Measurements from ENCODE around the gene P2RY4. TPM values are rescaled to one million over a fixed set of nuclear protein-coding genes. Genes with fewer than 3 reads are reported as not detected.

The P2RY4 gene
- total and polyA plus RNA-seq, 10 of the 15 experiments (the other 5 are each of a cell fraction or from before 2014, with no cell fraction given) = 0.07 to 0.44 (median 0.13) TPM; not detected in 7

DNA sequence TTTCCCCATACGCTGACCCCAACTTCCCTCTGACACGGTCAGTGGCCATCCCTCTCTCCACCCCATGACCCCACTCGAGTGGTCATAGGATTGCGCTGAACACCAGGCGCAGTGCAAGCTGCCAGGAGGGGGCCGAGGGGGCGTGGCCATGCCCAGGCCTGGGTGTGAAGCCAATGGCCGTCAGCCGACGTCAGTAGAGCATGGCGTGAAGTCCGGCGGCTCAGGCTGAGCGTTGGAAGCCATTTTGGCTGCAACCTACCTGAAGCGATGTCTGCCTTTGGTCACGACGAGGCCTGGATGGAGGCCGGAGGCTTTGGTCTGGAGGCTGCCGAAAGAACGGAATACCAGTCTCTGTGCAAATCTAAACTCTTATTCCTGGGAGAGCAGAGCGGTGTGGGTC is 21.9 kb upstream of the P2RY4 start, which contains the start of gene RAB41 (continued):
- TF ChIP-seq, protein P1, sequence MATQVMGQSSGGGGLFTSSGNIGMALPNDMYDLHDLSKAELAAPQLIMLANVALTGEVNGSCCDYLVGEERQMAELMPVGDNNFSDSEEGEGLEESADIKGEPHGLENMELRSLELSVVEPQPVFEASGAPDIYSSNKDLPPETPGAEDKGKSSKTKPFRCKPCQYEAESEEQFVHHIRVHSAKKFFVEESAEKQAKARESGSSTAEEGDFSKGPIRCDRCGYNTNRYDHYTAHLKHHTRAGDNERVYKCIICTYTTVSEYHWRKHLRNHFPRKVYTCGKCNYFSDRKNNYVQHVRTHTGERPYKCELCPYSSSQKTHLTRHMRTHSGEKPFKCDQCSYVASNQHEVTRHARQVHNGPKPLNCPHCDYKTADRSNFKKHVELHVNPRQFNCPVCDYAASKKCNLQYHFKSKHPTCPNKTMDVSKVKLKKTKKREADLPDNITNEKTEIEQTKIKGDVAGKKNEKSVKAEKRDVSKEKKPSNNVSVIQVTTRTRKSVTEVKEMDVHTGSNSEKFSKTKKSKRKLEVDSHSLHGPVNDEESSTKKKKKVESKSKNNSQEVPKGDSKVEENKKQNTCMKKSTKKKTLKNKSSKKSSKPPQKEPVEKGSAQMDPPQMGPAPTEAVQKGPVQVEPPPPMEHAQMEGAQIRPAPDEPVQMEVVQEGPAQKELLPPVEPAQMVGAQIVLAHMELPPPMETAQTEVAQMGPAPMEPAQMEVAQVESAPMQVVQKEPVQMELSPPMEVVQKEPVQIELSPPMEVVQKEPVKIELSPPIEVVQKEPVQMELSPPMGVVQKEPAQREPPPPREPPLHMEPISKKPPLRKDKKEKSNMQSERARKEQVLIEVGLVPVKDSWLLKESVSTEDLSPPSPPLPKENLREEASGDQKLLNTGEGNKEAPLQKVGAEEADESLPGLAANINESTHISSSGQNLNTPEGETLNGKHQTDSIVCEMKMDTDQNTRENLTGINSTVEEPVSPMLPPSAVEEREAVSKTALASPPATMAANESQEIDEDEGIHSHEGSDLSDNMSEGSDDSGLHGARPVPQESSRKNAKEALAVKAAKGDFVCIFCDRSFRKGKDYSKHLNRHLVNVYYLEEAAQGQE (IDR thresholded peaks at IDR 0.05; ENCODE audit: low read depth, low read length) = no peak
- TF ChIP-seq SIX5 (IDR thresholded peaks at IDR 0.05; ENCODE audit: low read depth, low read length, severe bottlenecking) (no peak), SUZ12 (IDR thresholded peaks at IDR 0.05; ENCODE audit: unreplicated experiment) (no peak), NR2C2 (IDR thresholded peaks at IDR 0.05; ENCODE audit: borderline replicate concordance, control insufficient read depth, insufficient read length, low read depth) (no peak), ETV6 (conservative IDR thresholded peaks at IDR 0.05 in 1 of 2, IDR thresholded peaks at IDR 0.05 in 1 of 2; ENCODE audit: borderline replicate concordance in 1 of 2, low read depth in 1 of 2) (no peak), BACH1 (IDR thresholded peaks at IDR 0.05; ENCODE audit: borderline replicate concordance) (no peak), ZBED1 (IDR thresholded peaks at IDR 0.05; ENCODE audit: borderline replicate concordance) (no peak), MXI1 (IDR thresholded peaks at IDR 0.05; ENCODE audit: low read depth, low read length) (no peak)

DNA sequence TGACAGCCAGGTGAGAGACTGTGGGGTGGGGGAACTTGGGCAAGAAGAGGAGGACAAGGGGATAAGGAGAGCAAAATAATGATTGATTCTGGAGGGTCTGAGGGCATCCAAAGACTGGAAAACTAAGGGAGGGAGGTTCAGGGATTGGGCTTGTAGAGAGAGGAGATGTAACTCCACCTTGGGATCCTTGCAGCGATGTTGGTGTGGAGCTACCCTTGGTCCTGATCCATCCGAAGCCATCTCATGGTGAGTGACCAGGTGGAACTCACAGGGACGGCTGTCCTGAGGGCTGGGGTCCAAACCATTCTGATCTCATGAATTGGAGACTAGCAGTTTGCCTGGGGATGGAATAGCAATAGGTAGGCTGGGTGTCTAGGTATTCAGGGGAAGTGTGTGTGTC is 20.6 kb upstream of the P2RY4 start:
- SMC1A ChIA-PET (ENCODE audit: uncharacterized antibody, unreplicated experiment) = no interaction called here
- POLR2A ChIA-PET = no interaction called here
- Histone ChIP-seq H3K9ac (ENCODE audit: control insufficient read depth, insufficient read depth, low read length) (no peak overlapping the region), H4K20me1 (ENCODE audit: control insufficient read depth, insufficient read depth) (no peaks in the 10 kb centered on the region), H3K36me3 (ENCODE audit: control insufficient read depth in 2 of 2, insufficient read depth in 2 of 2, low read length in 1 of 2) (no peaks in the 10 kb centered on the region), H3K4me2 (ENCODE audit: control insufficient read depth, insufficient read depth) (no peak overlapping the region), H3K4me3 (no peak overlapping the region), H2AFZ (ENCODE audit: control insufficient read depth, low read depth, low read length) (no peak overlapping the region), H3K4me1 (ENCODE audit: control insufficient read depth, insufficient read depth, low read length) (no peaks in the 10 kb centered on the region), H3K79me2 (ENCODE audit: control insufficient read depth, insufficient read depth, low read length) (no peaks in the 10 kb centered on the region), H3K27me3 (replicated peaks in 1 of 2; ENCODE audit: control insufficient read depth in 2 of 2, insufficient read depth in 2 of 2, low read length in 1 of 2) (no peaks in the 10 kb centered on the region), H3K27ac (ENCODE audit: control insufficient read depth, insufficient read depth) (no peak overlapping the region), H3K9me3 (replicated peaks; ENCODE audit: control insufficient read depth, insufficient read depth, low read length) (no peaks in the 10 kb centered on the region)
- DNase-seq (ENCODE audit: low read depth, low spot score) (no peak), ATAC-seq (no peak), FAIRE-seq (no peak)
- CTCF ChIA-PET = no interaction called here
- BruUV-seq (replicated peaks) = no TSS peak
- intact Hi-C loops (cut with micrococcal nuclease; ENCODE audit: unreplicated experiment) (no loop called here), in situ Hi-C loops (cut with MboI) (no loop called here)
- 64% methylated on average over 3 of the region's 3 CpGs for WGBS (ENCODE audit: insufficient coverage, insufficient replicate concordance, low lambda C conversion rate, missing lambda C conversion rate)
- RAD21 ChIA-PET (ENCODE audit: unreplicated experiment) = no interaction called here
- TF ChIP-seq TCF7 (IDR thresholded peaks at IDR 0.05; ENCODE audit: borderline replicate concordance) = no peak
- no peak for TF ChIP-seq ZNF622 (IDR thresholded peaks at IDR 0.05)
- TF ChIP-seq, protein P2, sequence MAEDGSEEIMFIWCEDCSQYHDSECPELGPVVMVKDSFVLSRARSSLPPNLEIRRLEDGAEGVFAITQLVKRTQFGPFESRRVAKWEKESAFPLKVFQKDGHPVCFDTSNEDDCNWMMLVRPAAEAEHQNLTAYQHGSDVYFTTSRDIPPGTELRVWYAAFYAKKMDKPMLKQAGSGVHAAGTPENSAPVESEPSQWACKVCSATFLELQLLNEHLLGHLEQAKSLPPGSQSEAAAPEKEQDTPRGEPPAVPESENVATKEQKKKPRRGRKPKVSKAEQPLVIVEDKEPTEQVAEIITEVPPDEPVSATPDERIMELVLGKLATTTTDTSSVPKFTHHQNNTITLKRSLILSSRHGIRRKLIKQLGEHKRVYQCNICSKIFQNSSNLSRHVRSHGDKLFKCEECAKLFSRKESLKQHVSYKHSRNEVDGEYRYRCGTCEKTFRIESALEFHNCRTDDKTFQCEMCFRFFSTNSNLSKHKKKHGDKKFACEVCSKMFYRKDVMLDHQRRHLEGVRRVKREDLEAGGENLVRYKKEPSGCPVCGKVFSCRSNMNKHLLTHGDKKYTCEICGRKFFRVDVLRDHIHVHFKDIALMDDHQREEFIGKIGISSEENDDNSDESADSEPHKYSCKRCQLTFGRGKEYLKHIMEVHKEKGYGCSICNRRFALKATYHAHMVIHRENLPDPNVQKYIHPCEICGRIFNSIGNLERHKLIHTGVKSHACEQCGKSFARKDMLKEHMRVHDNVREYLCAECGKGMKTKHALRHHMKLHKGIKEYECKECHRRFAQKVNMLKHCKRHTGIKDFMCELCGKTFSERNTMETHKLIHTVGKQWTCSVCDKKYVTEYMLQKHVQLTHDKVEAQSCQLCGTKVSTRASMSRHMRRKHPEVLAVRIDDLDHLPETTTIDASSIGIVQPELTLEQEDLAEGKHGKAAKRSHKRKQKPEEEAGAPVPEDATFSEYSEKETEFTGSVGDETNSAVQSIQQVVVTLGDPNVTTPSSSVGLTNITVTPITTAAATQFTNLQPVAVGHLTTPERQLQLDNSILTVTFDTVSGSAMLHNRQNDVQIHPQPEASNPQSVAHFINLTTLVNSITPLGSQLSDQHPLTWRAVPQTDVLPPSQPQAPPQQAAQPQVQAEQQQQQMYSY (CRISPR knock-in tag; IDR thresholded peaks at IDR 0.05) = no peak
- no peak for TF ChIP-seq E4F1 (IDR thresholded peaks at IDR 0.05; ENCODE audit: borderline replicate concordance, partially characterized antibody)
- TF ChIP-seq, protein P3, sequence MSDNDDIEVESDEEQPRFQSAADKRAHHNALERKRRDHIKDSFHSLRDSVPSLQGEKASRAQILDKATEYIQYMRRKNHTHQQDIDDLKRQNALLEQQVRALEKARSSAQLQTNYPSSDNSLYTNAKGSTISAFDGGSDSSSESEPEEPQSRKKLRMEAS (IDR thresholded peaks at IDR 0.05; ENCODE audit: low read depth, low read length) = no peak
- no peak for TF ChIP-seq NBN (IDR thresholded peaks at IDR 0.05)
